ENCODE measurements around the gene CYB5A.

CYB5A gene

GRCh38 chr18:74255131-74255616 is 36.6 kb downstream of the CYB5A start:
- no peak overlapping the region for H3K4me3 ChIP-seq (ENCODE audit: low read depth, low read length)
- no peak for TF ChIP-seq CTCF (IDR thresholded peaks at IDR 0.05; ENCODE audit: borderline replicate concordance, insufficient read depth, low read depth, low read length)

GRCh38 chr18:74252039-74252395 is 39.7 kb downstream of the CYB5A start:
- no peak for TF ChIP-seq CTCF (IDR thresholded peaks at IDR 0.05; ENCODE audit: borderline replicate concordance, insufficient read depth, low read depth, low read length)
- H3K4me3 ChIP-seq (ENCODE audit: low read depth, low read length): no peak overlapping the region

- no peak overlapping the region for H3K4me3 ChIP-seq (ENCODE audit: low read depth, low read length)
- TF ChIP-seq CTCF (IDR thresholded peaks at IDR 0.05; ENCODE audit: borderline replicate concordance, insufficient read depth, low read depth, low read length): no peak
Measured at GRCh38 chr18:74251297-74252038, 40.3 kb downstream of the CYB5A start.

- TF ChIP-seq CTCF (IDR thresholded peaks at IDR 0.05; ENCODE audit: borderline replicate concordance, insufficient read depth, low read depth, low read length): no peak
- no peak overlapping the region for H3K4me3 ChIP-seq (ENCODE audit: low read depth, low read length)
Measured at GRCh38 chr18:74250131-74250530, 41.6 kb downstream of the CYB5A start.

GRCh38 chr18:74249181-74249968 is 42.4 kb downstream of the CYB5A start:
- TF ChIP-seq CTCF (IDR thresholded peaks at IDR 0.05; ENCODE audit: borderline replicate concordance, insufficient read depth, low read depth, low read length): no peak
- no peak overlapping the region for H3K4me3 ChIP-seq (ENCODE audit: low read depth, low read length)

GRCh38 chr18:74248595-74248994 is 43.2 kb downstream of the CYB5A start:
- H3K4me3 ChIP-seq (ENCODE audit: low read depth, low read length): no peak overlapping the region
- TF ChIP-seq CTCF (IDR thresholded peaks at IDR 0.05; ENCODE audit: borderline replicate concordance, insufficient read depth, low read depth, low read length): no peak
